GM18508 (cell line): ENCODE data around the gene FAM131B.

Source experiments
- ATAC-seq: cut with Tn5 transposase; IDR thresholded peaks from one replicate; pipeline ENCODE4 v1.9.1; 2021; ENCODE audit warnings: moderate number of reproducible peaks; ENCODE audit not compliant: insufficient read depth, unreplicated experiment

FAM131B gene

DNA sequence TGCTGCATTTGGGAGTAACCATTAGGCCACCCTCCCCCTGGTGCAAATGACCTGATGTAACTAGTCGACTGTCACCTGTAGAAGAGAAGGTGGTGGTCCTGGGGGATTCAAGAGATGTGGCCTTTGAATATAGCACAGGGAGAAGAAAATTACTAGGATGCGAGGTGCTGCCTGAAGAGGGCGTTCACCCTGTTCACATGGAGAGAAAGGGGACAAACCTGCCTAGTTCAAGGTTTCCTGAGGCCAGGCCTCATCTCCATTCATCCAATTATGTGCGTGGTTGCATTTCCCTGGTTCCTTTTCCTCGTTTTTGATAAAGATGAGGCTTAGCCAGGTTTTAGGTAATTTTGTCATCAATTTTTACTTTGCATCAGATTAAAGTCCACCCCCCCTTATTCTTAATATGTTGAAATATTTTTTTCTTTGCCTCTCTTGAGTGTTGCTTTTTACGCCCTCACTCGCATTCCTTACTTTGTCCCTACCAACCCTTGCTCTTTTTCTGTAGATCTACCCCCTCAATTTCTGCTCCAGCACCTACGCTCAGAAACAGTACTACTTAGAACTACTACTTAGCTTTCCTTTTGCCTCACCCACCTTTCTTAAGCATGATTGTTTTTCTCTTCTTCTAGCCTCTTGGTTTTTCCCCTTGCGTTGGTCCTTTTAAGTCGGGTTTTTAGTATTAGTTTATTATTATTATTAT lies 32.9 kb downstream of the FAM131B start:
- ATAC-seq: no peak

DNA sequence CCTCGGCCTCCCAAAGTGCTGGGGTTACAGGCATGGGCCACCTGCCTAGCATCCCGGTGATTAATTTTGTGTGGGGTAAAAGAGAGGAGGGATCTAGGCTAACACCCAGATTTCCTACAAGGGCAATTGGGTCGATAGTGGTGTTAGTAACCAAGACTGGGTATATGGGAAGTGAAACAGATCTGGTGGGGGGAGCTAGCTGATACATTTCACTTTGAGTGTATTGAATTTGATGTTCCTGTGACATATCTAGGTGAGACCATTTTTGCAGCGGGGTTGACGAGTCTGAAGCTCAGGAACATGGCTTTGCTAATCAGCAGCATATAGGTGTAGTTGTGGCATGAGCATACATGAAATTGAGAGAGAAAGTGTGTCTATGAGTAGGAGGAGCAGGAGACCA lies 34.6 kb downstream of the FAM131B start:
- no peak for ATAC-seq

DNA sequence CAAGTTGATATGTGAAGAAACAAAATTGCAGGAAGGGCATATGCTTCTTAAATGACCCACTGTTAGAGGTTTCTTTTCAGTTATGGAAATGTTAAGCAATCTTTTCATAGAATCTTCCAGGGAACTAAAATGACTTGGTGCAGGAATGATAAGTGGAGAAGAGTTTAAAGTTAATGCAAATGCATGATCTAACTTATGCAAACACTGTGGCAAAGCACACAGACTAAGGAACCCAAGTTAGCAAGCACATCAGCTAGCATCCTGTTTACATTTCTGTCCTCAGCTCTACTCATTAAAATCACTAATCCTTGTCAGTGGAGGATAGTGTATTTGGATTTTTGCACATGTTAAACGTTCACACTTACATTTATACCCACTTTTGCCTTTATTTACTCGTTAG lies 37.3 kb downstream of the FAM131B start:
- ATAC-seq: no peak

DNA sequence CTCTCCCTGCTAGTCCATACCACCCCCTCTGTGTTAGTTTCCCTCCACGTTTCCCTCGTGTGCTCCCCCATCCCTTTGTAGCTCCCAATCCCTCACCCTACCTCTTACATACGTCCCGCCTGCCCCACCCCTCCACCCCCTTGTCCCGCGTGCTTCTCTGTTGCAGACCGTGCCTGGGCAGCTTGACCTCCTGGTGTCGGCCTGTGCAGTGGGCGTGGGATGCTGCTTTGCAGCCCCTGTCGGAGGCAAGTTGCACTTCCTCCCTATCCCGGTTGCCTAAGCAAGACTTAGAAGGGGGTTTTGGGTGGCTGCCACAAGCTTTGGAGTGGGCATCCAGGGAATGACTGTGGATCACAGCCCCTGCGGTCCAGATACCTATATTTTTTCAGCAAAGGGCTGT lies 38.9 kb downstream of the FAM131B start:
- no peak for ATAC-seq

DNA sequence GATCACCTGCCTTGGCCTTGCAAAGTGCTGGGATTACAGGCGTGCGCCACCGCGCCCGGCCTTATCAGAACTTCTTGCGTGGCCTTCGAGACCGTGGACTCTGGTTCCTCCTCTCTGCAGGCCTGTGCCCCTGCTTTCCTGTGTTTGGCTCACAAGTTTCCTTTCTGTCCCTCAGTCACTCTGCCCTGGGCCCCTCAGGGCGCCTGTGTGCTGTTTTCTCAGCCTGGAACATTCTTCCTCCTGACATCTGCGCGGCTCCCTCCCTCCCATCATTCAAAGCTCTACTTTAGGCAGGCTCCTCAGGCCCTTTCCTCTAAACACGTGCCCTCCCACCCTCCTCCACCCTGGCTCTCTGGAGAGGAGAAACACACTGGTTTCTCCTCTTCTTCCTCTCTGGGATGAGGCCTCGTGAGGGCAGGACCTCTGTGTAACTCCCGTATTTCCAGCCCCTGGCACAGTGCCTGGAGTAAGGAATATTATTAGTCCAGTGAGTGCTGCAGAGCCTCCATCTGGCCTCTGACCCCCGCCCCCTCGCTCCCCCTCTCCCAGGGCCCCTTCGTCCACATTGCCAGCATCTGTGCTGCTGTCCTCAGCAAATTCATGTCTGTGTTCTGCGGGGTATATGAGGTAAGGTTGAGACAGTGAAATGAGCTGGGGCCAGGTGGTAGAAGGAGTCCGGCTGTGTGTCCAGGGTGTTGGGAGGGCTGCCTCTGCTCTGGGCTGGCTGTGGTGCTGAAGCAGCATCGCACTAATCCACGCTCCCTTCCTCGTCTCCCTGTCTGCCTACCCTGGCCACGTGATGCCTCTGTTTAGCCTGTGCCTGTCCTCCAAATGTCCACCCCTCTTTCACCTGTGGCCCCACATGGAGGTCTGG lies 39.5 kb downstream of the FAM131B start:
- ATAC-seq: no peak

DNA sequence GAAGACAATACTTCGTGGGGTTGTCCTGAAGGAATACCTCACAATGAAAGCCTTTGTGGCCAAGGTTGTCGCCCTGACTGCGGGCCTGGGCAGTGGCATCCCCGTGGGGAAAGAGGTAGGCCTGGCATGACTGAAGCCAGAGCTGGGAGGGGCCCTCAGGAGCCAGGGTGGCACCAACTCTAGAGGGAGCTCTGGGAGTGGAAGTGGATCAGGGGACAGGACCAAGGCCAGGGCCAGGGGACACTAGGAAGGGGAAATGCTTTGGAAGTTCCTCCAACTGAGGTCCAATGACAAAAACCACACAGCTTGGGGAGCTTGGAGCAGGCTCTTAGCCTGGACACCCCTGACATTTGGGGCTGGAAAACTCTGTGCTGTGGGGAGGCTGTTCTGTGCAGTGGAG lies 40.8 kb downstream of the FAM131B start:
- no peak for ATAC-seq

DNA sequence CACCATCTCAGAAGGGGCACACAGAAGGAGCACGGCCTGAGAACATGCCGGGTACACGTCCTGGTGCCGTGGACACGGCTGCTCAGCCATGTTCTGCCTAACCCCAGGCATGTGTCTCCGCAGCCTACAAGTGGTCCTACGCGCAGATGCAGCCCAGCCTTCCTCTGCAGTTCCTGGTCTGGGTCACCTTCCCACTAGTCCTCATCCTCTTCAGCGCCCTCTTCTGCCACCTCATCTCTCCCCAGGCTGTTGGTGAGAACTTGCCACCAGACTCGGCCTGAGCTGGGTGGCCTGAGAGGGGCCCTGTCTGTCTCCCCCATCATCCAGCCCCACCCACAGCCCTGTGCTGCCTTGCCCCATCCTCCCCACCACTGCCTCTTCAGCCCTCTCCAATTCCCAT lies 41.3 kb downstream of the FAM131B start:
- ATAC-seq: no peak

DNA sequence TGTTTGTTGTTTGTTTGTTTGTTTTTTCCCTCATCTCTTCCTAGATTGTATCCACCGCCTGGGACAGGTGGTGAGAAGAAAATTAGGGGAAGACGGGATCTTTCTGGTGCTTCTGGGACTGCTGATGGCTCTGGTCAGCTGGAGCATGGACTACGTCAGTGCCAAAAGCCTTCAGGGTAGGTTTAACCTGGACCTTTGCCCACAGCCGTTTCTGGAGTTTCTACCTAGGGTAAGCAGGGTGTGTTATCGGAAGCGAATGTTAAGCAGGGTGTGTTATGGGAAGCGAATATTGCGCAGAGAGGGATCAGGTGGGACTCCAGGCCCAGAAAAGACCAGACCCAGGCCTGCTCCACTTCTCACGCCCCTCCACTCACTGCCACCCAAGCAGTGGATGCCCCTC lies 41.9 kb downstream of the FAM131B start:
- ATAC-seq: no peak

DNA sequence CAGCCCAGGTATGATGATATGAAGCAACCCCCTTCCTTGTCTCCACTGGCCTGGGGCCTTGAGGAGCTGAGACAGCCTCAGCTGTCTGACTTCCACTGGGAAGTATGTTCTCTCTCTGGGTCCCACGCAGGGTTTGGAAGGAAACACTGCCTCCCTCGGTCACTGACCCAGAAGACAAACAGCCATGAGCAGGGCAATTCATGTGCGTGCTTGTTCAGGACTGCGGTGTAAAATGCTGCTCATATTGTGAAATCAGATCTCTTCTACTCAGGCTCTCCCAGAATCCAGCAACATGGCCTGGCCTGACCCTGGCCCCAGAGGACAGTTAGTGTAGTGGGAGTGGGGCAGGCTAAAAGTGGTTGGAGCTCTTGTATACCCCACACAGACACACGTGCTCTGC lies 43.9 kb downstream of the FAM131B start:
- no peak for ATAC-seq

DNA sequence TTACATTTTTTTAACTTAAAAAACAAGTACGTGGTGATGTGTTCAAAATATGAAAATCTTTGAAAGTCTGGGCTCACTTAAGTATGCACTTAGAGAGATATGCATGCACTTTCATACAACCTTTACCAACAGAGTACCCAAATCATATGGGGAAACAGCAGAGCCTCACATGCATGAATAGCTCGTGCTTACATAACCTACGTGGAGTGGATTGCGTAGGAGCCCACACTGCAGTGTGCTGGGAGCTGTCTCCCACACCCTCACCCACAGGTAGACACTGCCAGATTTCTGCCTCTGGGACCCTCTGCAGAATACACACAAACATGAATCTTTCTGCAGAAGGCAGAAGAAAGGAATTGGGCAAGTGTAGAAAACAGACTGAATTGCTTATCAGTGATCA lies 46.0 kb downstream of the FAM131B start:
- ATAC-seq: no peak

DNA sequence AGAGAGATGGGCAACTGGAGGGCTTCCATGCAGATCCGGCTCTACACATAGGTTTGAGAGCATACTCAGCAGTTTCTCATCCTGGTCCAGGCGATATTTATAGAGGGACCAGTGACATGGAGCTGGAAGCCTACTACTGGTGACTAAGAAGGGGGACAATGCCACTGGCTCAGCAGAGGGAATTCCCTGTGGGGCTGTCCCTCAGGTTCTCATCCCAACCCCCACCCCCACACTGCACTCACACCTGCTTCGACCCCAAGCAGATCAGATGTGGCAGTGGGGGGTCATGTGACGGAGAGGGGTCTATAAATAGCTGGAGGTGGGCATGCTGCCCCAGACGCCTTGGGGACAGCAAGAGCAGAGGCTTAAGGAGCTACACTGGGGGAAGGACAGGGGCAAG lies 46.7 kb downstream of the FAM131B start, which contains the start of gene CLCN1:
CLCN1 (plus strand) TSS at position 336 of the 400 bp plus-strand sequence. CDS start 102 bp downstream, outside the sequence.
- ATAC-seq: no peak

DNA sequence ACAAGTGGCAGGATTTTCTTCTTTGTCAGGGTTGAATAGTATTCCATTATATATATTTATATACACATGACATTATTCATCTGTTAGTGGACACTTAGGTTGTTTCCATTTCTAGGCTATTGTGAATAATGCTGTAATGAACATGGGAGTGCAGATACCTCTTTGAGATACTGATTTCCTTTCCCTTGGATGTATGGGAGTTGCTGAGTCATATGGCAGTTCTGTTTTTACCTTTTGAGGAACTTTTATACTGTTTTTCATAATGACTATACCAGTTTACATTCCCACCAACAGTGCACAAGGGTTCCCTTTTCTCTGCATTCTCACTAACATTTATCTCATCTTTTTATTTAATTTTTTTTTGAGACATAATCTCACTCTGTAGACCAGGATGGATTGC lies 48.4 kb downstream of the FAM131B start:
- no peak for ATAC-seq

DNA sequence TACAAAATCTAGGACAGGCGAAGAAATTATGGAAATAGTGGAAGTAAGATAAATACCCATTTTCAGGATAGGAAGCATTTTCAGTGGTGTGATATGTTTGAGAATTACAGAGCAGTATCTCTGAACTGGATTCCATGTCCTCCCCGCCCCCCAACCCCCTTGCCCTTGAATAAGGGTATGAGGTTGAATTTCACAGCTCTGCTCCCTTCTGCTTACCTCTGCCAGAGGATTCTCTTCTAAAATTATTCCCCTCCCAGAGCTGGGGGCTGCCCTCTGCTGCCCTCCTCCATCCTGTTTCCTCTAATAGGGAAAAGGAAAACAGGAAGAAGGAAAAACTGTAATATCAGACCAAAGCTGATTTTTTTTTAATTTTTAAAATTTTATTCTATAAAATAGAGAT lies 53.9 kb downstream of the FAM131B start:
- no peak for ATAC-seq

DNA sequence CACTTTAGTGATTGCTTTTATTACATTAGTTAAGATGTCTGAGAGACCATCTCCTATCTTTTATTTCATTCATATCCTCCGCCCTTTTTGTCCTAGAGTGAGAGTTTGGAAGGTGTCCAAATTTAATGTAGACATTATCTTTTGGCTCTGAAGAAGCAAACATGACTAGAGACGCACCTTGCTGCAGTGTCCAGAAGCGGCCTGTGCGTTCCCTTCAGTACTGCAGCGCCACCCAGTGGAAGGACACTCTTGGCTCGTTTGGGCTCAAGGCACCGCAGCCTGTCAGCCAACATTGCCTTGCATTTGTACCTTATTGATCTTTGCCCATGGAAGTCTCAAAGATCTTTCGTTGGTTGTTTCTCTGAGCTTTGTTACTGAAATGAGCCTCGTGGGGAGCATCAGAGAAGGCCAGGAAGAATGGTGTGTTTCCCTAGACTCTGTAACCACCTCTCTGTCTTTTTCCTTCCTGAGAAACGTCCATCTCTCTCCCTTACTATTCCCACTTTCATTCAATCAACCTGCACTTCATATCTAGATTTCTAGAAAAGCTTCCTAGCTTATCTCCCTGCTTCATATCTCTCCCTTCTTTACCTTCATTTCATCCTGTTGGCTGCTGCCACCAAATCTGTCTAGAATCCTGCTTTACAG lies 57.0 kb downstream of the FAM131B start:
- ATAC-seq: no peak

DNA sequence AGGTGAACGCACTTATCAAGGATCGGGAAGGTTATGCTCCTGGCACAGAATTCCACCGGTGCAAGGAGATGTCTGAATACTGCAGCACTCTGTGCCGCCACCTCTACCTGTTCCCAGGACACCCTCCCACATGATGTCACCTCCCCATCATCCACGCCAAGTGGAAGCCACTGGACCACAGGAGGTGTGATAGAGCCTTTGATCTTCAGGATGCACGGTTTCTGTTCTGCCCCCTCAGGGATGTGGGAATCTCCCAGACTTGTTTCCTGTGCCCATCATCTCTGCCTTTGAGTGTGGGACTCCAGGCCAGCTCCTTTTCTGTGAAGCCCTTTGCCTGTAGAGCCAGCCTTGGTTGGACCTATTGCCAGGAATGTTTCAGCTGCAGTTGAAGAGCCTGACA lies 57.6 kb downstream of the FAM131B start:
- ATAC-seq: no peak

DNA sequence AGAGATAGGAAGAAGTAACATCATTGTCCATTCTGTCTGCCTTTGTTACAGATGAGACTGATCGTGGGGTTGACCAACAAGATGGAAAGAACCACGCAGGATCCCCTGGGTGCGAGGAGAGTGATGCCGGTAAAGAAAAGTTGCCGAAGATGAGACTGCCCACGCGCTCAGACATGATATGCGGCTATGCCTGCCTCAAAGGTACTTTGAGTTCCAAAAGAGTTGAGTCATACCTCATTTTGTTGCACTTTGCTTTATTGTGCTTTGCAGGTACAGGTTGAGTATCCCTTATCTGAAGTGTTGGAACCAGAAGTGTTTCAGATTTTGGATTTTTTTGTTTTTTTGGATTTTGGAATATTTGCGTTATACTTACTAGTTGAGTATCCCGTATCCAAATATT lies 58.8 kb downstream of the FAM131B start:
- no peak for ATAC-seq
